Ovary (tissue), 3 donors: ENCODE measurements around the gene KRT82.

Experiments
- POLR2A ChIP-seq: fragments of 450-650 bp; IDR thresholded peaks from one replicate; pipeline ENCODE4 v1.6.1; 2017; ENCODE audit warnings: antibody characterized with exemption, mild to moderate bottlenecking, moderate library complexity
- TF ChIP-seq, protein P1 (sequence below), 3 donors: fragments of 450-650 bp in 2 of 3; fragments of 200-600 bp in 1 of 3; IDR thresholded peaks; one replicate each; pipeline versions ENCODE4 v1.5.1 to v1.8.0; 2016 to 2022; ENCODE audit warnings: antibody characterized with exemption in 3 of 3, mild to moderate bottlenecking in 1 of 3
- donor health status: DM: no; HTN: no; CAD: no.

DNA sequence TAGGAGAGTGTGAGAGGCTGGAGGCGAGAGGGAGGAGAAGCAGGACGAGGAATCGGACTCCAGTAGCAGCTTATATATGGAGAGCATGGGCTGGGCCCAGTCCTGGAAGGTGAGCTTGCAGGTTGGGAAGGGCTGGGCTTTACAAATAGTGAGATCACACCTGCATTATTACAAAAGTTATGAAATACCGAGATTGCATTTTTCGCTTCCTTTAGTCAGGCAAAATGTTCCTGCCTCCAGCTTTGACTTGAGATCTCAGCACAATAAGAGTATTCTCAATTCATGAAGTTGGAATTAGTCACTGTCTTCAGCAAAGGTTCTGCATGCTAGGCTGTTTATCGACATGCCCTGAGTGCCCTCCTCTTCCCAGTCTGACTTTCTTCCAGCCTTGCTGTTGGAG is 46.0 kb upstream of the KRT82 start, which contains the start of gene KRT6B:
- TF ChIP-seq POLR2A, result no peak
- TF ChIP-seq, protein P1, sequence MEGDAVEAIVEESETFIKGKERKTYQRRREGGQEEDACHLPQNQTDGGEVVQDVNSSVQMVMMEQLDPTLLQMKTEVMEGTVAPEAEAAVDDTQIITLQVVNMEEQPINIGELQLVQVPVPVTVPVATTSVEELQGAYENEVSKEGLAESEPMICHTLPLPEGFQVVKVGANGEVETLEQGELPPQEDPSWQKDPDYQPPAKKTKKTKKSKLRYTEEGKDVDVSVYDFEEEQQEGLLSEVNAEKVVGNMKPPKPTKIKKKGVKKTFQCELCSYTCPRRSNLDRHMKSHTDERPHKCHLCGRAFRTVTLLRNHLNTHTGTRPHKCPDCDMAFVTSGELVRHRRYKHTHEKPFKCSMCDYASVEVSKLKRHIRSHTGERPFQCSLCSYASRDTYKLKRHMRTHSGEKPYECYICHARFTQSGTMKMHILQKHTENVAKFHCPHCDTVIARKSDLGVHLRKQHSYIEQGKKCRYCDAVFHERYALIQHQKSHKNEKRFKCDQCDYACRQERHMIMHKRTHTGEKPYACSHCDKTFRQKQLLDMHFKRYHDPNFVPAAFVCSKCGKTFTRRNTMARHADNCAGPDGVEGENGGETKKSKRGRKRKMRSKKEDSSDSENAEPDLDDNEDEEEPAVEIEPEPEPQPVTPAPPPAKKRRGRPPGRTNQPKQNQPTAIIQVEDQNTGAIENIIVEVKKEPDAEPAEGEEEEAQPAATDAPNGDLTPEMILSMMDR (IDR thresholded peaks at IDR 0.05), result no peak
